Cardiac fibroblast (primary cell): ENCODE data around the gene TBC1D1.

ENCODE experiments used
- DNase-seq, 2 donors: peaks; one replicate each; pipeline versions ENCODE4 v3.0.0 to v3.0.0-alpha.2; 2010; ENCODE audit warnings: low read depth in 2 of 2
- H3K4me3 ChIP-seq, 2 donors: replicated peaks in 1 of 2; 1 replicate in 1 of 2; 2 replicates in 1 of 2; pipeline ENCODE4 v1.5.1; 2011; ENCODE audit warnings: low read depth in 2 of 2, low read length in 2 of 2, mild to moderate bottlenecking in 2 of 2, moderate library complexity in 1 of 2
- CTCF ChIP-seq: IDR thresholded peaks from one replicate; pipeline ENCODE4 v1.5.1; 2011; ENCODE audit warnings: low read depth, mild to moderate bottlenecking, low read length, inconsistent platforms

Gene TBC1D1

GRCh38 chr4:37872310-37872988, 18.4 kb upstream of the TBC1D1 start:
- no peak for TF ChIP-seq CTCF
- DNase-seq = peak in 1 of 2 donors; percentile 37
- H3K4me3 ChIP-seq = no peak overlapping the region

- DNase-seq = peak; percentile 72 to 89
- H3K4me3 ChIP-seq = no peak overlapping the region
- no peak for TF ChIP-seq CTCF
Measured at GRCh38 chr4:37873386-37873785, 17.5 kb upstream of the TBC1D1 start.

GRCh38 chr4:37876156-37876555, 14.7 kb upstream of the TBC1D1 start:
- H3K4me3 ChIP-seq = no peak overlapping the region
- DNase-seq = peak in 1 of 2 donors; percentile 35
- TF ChIP-seq CTCF = no peak

DNA sequence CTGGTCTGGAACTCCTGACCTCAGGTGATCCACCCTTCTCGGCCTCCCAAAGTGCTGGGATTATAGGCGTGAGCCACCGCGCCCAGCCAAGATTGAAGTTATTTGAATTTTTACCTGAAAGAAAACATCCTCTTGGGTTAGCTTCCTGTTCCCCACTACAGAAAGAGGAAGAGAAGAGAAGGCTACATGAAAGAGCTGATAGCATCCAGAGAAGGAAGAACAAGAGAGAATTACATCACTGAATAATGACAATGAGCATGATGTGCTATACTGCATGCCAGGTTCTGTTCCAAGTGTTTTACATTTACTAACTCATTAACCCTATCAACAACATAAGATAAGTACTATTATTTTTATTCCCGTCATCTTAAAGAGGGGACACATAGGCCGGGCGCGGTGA, 11.5 kb upstream of the TBC1D1 start:
- TF ChIP-seq CTCF = no peak
- no peak overlapping the region for H3K4me3 ChIP-seq
- no peak for DNase-seq

- DNase-seq = no peak
- H3K4me3 ChIP-seq = no peak overlapping the region
- no peak for TF ChIP-seq CTCF
Measured at GRCh38 chr4:37881811-37882210, 9.1 kb upstream of the TBC1D1 start.

DNA sequence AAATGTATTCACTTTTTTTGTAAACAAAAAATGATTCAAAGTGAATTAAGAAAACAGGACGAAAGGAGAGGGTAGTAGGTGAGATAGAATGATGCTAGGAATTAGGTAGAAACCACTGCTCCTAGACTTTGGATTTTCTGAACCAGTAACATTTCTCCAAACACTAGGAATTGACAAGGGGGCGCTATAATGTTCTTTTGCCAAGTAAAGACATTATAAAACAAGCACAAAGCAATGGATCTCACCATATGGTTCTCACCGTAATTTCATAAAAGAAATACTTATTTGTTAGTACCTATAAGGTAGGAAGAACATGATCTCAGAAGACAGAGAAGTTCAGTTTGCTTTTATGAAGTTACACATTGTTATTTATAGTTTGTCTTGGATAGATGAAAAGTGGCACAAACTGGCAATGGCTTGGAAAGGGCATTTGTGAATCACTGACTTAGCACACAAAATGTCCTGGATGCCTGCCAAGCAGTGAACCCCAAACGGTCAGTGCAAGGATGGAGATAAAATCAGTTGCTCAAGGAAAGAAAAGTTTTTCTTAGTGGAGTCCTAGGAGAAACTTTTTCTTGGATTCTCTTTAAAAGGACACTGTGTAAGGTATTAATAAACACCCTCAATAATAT, 8.1 kb upstream of the TBC1D1 start:
- no peak for TF ChIP-seq CTCF
- no peak for DNase-seq
- no peak overlapping the region for H3K4me3 ChIP-seq
